Activated effector memory CD4-positive, alpha-beta T cell treated with Interleukin-2 at 50 U/mL for 16 hours (primary cell): ENCODE measurements around the gene LARP4B.
"Not testable (repeated sequence)": the region's sequence is repeated elsewhere in the genome, so short reads cannot be mapped to it uniquely, and the experiment has no call there.

Experiments
- DNase-seq: peaks from one replicate; pipeline ENCODE4 v3.0.0-alpha.2; 2020

LARP4B gene

GRCh38 chr10:784403-785088 lies 147.0 kb downstream of the LARP4B start:
- no peak for DNase-seq

DNA sequence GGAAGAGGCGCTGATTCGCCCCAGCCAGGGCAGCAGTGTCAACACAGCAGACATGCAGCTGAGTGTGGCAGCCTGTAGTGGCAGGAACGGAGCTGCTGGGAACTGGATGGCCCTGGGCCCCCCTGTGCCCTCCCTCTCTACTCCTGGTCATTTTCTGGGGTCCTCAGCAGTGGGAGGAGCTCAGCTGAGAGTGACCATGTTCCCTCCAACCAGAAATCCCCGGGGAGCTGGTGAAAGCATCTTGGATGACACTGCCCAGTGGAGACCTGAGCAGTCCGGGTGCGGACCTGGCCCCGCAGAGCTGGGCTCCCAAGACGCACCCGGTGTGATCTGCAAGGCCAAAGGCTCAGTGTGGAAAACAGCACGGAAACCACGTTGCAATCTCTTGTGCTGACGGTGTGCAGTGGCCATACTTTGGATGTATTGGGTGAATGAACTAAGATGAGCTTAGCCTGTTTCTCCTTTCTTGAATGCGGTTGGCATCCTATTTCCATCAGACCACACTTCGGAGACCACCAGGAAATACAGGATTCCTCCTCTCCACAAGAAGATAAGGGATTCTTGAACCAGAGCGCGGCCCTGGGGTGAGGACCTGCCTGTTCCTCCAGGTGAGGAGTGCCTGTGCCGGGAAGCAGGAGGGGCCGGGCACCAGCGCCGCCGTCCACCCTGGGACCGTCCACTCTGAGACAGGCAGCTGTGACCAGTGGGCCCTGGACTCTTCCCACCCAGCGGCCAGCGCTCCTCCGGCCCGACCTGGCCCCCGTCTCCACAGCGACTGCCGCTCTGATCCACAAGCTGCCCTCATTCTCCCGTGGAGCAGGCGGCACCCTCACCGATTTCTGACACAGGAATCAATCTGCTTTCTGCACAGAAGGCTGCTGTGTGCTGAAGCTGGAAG lies 148.5 kb downstream of the LARP4B start:
- DNase-seq = no peak

DNA sequence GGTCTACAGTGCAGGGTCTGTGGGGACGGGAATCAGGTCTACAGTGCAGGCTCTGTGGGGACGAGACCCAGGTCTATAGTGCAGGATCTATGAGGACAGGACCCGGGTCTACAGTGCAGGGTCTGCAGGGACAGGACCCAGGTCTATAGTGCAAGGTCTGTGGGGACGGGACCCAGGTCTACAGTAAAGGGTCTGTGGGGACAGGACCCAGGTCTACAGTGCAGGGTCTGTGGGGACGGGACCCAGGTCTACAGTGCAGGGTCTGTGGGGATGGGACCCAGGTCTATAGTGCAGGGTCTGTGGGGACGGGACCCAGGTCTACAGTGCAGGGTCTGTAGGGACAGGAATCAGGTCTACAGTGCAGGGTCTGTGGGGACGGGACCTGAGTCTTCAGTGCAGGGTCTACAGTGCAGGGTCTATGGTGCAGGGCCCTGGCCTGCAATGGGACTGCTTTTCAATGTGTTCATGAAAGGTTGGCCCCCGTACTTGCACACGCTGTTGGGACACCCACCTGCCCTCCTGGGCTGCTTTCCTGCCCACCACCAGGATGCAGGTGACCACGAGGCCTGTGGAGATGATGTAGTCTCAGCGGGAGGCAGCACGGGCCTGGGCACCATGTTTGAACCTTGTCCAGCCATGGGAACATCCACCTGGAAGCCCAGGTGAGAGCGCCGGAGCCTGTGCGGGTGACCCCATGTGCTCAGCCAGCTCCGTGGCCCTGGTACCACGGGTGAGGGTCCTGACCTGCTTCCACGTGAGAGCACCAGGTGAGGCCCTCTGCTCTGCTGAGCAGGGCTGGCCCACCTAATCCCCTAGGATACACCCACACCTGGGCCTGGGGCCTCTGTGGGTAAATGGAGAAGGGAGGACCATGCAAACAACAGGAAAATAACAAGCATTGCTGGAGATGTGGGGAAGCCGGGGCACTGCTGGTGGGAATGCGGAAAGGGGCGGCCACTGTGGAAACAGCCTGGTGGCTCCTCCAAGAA lies 150.7 kb downstream of the LARP4B start:
- DNase-seq = no peak

DNA sequence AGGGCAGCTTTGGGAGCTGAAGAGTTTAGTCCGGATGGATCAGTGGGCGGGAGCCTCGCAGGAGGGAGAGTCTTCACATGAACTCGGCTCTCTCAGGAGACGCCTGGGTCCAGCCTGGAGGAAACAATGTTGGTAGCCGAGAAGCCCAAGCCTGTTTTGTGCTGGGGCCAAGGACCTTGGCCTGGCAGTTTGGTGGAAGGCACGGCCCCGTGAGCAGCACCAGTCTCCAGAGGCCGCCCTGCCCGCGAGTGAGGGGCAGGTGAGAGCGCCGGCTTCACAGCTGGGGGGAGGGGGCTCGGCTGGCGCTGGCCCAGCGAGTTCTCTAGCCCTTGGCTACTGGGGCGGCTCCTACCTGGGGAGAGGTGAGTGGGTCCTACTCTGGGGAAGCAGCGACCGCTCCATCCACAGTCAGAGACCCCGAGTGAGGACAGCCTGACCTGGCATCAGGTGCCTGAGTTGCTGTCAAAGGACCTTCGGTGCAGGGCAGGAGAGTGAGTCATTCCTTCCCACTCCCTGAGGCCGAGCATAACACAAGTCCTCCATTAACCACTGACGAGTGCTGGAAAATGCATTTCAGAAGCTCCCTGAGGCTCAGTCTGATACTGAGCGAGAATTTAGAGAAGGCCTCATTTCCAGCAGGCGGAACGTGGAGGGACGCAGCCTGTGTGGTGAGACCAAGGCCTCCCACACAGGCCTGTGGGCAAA lies 152.7 kb downstream of the LARP4B start:
- DNase-seq = no peak

GRCh38 chr10:777913-778479 lies 153.5 kb downstream of the LARP4B start:
- DNase-seq = no peak

DNA sequence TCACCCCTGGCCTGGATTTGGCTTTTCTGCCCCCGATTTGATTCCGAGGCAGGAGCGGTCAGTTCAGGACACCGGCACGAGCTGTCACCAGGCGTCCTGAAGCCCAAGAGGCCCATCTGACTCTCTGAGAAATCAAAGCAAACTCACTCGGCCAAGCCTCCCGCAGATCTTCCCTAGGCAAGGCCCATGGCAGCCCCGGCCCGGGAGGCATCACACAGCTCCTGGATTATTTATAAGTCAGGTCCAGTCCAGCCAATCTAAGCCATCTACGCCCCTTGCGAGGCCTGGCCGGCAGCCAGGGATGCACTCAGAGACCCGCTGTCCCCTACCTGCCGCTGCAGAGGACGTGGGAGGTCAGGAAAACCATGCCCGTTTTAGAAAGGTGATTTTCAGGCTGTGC lies 154.7 kb downstream of the LARP4B start:
- no peak for DNase-seq

- no peak for DNase-seq
These were observed 156.0 kb downstream of the LARP4B start for GRCh38 chr10:775245-776075.

- no peak for DNase-seq
These were observed 156.8 kb downstream of the LARP4B start for GRCh38 chr10:774661-775244.

DNA sequence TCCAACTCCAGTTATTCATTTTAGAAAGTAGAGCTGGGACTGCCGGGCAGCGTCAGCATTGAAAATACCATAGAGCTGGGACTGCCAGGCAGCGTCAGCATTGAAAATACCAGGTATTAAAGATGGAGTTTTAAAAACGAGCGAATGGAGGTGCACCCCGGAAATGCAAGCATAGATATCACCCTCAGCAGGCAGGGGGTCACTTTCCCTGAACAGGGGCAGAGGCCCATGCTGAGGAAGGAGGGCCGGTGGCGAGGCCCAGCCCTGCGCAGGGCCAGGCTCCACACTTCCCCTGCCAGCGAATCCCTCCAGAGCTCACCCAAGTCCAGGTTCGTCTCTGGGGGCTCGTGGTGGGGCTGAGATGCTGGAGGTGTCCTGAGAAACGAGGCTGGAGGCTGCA lies 157.3 kb downstream of the LARP4B start:
- DNase-seq = no peak

DNA sequence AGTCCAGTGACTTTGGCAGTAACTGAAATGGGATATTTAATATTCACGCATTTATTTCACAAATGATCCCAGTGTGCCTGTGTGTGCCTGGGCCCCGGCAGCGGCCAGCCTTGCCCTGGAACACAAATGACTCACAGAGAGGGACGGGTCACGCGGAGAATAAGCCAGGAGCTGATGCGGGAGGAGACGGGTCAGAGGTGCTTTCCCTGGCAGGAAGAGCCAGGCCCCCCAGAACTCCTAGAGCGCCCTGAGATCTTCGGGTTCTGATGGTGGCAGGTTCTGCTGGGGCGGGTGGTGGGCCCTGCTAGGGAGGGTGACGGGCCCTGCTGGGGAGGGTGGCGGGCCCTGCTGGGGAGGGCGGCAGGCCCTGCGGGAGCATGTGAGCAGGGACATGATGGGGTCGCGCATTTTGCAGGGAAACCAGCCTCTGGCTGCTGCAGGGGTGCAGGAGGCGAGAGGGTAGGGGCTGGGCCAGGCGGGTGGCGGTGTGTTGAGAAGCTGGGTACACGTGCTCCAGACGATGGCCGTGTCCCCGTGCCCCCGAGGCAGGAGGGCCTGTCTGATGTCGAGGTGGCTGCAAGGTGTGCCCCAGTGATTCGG lies 157.8 kb downstream of the LARP4B start:
- no peak for DNase-seq

GRCh38 chr10:772227-772637 lies 159.3 kb downstream of the LARP4B start:
- no peak for DNase-seq

- no peak for DNase-seq
These were observed 159.9 kb downstream of the LARP4B start for GRCh38 chr10:771647-772046.

DNA sequence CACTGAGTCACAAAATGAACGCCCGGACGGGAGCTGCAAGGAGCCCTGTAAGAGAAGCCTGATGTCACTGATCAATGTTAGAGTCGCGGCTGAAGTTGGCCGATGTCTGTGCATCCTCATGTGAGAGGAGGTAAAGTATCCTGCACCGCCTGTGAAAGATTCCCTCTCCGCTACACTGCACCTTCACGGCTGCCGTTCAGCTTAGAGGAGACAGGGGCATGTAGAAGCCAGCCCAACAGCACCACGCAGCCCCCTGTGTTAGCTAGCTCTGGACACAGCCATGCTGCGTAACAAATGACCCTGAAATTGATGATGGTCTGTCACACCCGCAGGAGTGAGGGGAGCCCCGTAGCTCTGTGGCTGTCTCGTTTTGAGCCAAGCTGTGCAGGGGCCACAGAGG lies 160.5 kb downstream of the LARP4B start:
- DNase-seq = no peak

DNA sequence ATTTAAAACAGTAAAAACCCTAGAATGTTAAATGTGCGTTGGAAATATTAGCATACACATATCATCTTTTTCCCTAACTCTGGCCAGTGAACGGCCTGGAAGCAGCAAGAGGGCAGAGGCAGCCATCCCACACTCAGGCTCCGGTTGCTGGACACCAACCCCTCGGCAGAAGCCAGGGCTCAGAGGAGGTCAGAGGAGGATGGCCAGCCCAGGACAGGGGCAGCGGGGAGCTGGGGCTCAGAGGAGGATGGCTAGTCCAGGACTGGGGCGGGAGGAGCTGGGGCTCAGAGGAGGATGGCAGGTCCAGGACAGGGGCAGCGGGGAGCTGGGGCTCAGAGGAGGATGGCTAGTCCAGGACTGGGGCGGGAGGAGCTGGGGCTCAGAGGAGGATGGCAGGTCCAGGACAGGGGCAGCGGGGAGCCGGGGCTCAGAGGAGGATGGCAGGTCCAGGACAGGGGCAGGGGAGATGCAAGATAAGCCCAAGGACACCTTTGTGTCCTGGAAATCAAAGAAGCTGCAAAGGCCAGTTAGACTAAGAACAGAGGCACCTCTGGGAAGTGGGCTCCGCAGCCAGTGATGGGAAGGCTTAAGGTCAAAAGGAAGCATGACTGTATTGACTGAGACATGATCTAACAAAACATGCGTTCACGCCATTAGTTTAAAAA lies 161.3 kb downstream of the LARP4B start:
- not testable (repeated sequence) for DNase-seq

GRCh38 chr10:767794-768193 lies 163.7 kb downstream of the LARP4B start:
- no peak for DNase-seq

- no peak for DNase-seq
These were observed 164.3 kb downstream of the LARP4B start for GRCh38 chr10:767211-767610.

GRCh38 chr10:761376-761775 lies 170.1 kb downstream of the LARP4B start:
- DNase-seq = no peak

DNA sequence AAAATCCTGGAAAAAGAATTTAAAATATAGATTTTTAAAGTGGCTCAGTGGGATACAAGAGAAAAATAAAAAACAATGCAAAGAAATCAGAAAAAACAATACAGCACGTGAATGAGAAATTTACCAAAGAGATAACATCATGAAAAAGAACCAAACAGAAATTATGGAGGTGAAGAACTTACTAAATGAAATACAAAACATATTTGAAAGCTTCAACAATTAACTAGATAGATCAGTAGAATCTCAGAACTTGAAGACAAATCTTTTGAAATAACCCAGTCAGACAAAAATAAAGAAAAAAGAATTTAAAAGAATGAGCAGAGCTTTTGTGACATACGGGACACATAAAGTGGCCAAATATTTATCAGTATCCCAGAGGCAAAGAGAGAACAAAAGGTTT lies 170.9 kb downstream of the LARP4B start:
- DNase-seq = no peak

- DNase-seq = no peak
These were observed 171.5 kb downstream of the LARP4B start for GRCh38 chr10:759898-760477.
